Type B pancreatic cell (in vitro differentiated cells): ENCODE data around the gene PLCE1. TPM values are rescaled to one million over a fixed set of nuclear protein-coding genes. Genes with fewer than 3 reads are reported as not detected.
"Not testable (repeated sequence)": the region's sequence is repeated elsewhere in the genome, so short reads cannot be mapped to it uniquely, and the experiment has no call there.

Source experiments
- DNase-seq: peaks from one replicate; pipeline ENCODE4 v3.0.0; 2021; ENCODE audit warnings: mixed read lengths; ENCODE audit not compliant: unreplicated experiment; ENCODE audit errors: extremely low spot score
- H3K27ac Mint-ChIP-seq: 2 replicates; pipeline ENCODE4 v1.8.0; 2021; ENCODE audit warnings: mild to moderate bottlenecking, mixed read lengths
- H3K27me3 Mint-ChIP-seq: 2 replicates; pipeline ENCODE4 v1.8.0; 2021; ENCODE audit warnings: mixed read lengths
- H3K36me3 Mint-ChIP-seq: 2 replicates; pipeline ENCODE4 v1.8.0; 2021; ENCODE audit warnings: mixed read lengths
- H3K4me1 Mint-ChIP-seq: one replicate; pipeline ENCODE4 v1.8.0; 2021; ENCODE audit warnings: mixed read lengths; ENCODE audit not compliant: unreplicated experiment
- H3K4me3 Mint-ChIP-seq: 2 replicates; pipeline ENCODE4 v1.8.0; 2021; ENCODE audit warnings: mild to moderate bottlenecking, mixed read lengths
- H3K9me3 Mint-ChIP-seq: 2 replicates; pipeline ENCODE4 v1.8.0; 2021; ENCODE audit warnings: mixed read lengths
- CTCF ChIP-seq: fragments of 200-600 bp; sonication (generic); conservative IDR thresholded peaks from 2 replicates; pipeline ENCODE4 v1.5.0; 2021; ENCODE audit warnings: antibody characterized with exemption, mild to moderate bottlenecking
- total RNA-seq: library from RNA; stranded (reverse); gene quantifications from 2 replicates; pipeline ENCODE4 v1.2.1, GENCODE V29; 2021; ENCODE audit warnings: low replicate concordance

PLCE1 gene
- total RNA-seq, 1 donor from 2014 or later: 7.8 TPM

GRCh38 chr10:93954299-93954698 lies 39.4 kb upstream of the PLCE1 start:
- Mint-ChIP-seq H3K4me1 (peaks cover 5% of the 10 kb centered on the region), H3K9me3 (no peaks in the 10 kb centered on the region), H3K36me3 (no peaks in the 10 kb centered on the region), H3K27me3 (no peaks in the 10 kb centered on the region), H3K4me3 (no peak overlapping the region), H3K27ac (no peak overlapping the region)
- DNase-seq: no peak
- no peak for TF ChIP-seq CTCF

- Mint-ChIP-seq H3K36me3 (no peaks in the 10 kb centered on the region), H3K27me3 (no peaks in the 10 kb centered on the region), H3K27ac (no peak overlapping the region), H3K4me3 (no peak overlapping the region), H3K9me3 (no peaks in the 10 kb centered on the region), H3K4me1 (peaks cover 5% of the 10 kb centered on the region)
- DNase-seq: no peak
- no peak for TF ChIP-seq CTCF
Observed at GRCh38 chr10:93954726-93955363, 38.9 kb upstream of the PLCE1 start.

GRCh38 chr10:93958834-93959233 lies 34.9 kb upstream of the PLCE1 start:
- no peak for DNase-seq
- H3K27ac Mint-ChIP-seq: no peak overlapping the region
- H3K27me3 Mint-ChIP-seq: no peaks in the 10 kb centered on the region
- H3K36me3 Mint-ChIP-seq: no peaks in the 10 kb centered on the region
- TF ChIP-seq CTCF: no peak
- no peaks in the 10 kb centered on the region for H3K4me1 Mint-ChIP-seq
- H3K9me3 Mint-ChIP-seq: no peaks in the 10 kb centered on the region
- no peak overlapping the region for H3K4me3 Mint-ChIP-seq

- not testable (repeated sequence) for H3K27me3 Mint-ChIP-seq, DNase-seq, H3K36me3 Mint-ChIP-seq, H3K27ac Mint-ChIP-seq, H3K4me3 Mint-ChIP-seq, H3K4me1 Mint-ChIP-seq, H3K9me3 Mint-ChIP-seq
Observed at GRCh38 chr10:93960988-93961387, 32.7 kb upstream of the PLCE1 start.

- Mint-ChIP-seq H3K27ac (no peak overlapping the region), H3K4me1 (no peaks in the 10 kb centered on the region), H3K27me3 (no peaks in the 10 kb centered on the region), H3K36me3 (no peaks in the 10 kb centered on the region), H3K9me3 (no peaks in the 10 kb centered on the region), H3K4me3 (no peak overlapping the region)
- no peak for TF ChIP-seq CTCF
- no peak for DNase-seq
Observed at GRCh38 chr10:93962973-93963372, 30.8 kb upstream of the PLCE1 start.

- H3K4me3 Mint-ChIP-seq: no peak overlapping the region
- no peak overlapping the region for H3K27ac Mint-ChIP-seq
- H3K36me3 Mint-ChIP-seq: no peaks in the 10 kb centered on the region
- no peaks in the 10 kb centered on the region for H3K4me1 Mint-ChIP-seq
- DNase-seq: no peak
- no peaks in the 10 kb centered on the region for H3K27me3 Mint-ChIP-seq
- TF ChIP-seq CTCF: no peak
- no peaks in the 10 kb centered on the region for H3K9me3 Mint-ChIP-seq
Observed at GRCh38 chr10:93963434-93963833, 30.3 kb upstream of the PLCE1 start.
